HL-60 (cell line): ENCODE data around the gene KIF3C.

Experiments used
- GABPA ChIP-seq: IDR thresholded peaks from 2 replicates; pipeline ENCODE4 v1.6.1; 2012; ENCODE audit warnings: low read depth
- POLR2AphosphoS5 ChIP-seq: IDR thresholded peaks from 2 replicates; pipeline ENCODE4 v1.6.1; 2012; ENCODE audit warnings: low read depth
- SPI1 ChIP-seq: IDR thresholded peaks from 2 replicates; pipeline ENCODE4 v1.6.1; 2012; ENCODE audit warnings: low read depth, mild to moderate bottlenecking, borderline replicate concordance
- TF ChIP-seq, protein P1 (sequence below): IDR thresholded peaks from one replicate; pipeline ENCODE4 v1.5.1; 2011; ENCODE audit warnings: low read length, control low read depth, inconsistent platforms; ENCODE audit not compliant: insufficient read depth
- TF ChIP-seq, protein P2 (sequence below): IDR thresholded peaks from 2 replicates; pipeline ENCODE4 v1.6.1; 2012; ENCODE audit warnings: low read depth; ENCODE audit not compliant: insufficient replicate concordance

DNA sequence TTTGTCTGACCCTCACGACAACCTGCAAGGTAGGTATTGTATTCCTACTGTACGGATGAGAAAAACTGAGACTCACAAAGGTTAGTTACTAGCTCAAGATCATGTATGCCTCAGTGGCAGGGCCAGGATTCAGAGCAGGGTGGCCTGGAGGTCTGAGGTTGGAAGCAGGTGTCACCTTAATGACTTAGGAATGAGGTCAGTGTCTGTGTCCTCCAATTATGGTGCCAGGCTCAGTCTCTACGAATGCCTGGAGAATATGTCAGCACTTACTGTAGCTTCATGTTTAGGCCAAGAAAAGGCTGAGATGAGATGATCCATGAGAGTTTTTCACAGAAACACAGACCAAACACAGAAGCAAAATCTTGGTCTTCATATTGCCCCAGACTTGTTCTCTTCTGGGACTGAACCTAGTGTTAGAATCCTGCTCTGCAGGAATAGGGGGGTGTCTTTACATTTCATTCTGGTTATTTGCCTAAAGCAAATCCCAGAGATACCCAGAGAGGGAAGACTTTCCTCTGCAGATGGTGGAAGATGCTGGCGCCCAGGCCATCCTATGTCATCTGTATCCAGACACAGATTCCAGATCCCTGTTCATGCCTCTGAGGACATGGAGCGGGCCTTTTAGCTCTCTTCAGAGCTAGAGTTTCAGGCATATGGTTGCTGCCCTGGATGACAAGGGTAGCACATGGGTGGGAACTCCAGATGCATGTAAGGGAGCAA, 35.3 kb upstream of the KIF3C start:
- TF ChIP-seq, protein P1, sequence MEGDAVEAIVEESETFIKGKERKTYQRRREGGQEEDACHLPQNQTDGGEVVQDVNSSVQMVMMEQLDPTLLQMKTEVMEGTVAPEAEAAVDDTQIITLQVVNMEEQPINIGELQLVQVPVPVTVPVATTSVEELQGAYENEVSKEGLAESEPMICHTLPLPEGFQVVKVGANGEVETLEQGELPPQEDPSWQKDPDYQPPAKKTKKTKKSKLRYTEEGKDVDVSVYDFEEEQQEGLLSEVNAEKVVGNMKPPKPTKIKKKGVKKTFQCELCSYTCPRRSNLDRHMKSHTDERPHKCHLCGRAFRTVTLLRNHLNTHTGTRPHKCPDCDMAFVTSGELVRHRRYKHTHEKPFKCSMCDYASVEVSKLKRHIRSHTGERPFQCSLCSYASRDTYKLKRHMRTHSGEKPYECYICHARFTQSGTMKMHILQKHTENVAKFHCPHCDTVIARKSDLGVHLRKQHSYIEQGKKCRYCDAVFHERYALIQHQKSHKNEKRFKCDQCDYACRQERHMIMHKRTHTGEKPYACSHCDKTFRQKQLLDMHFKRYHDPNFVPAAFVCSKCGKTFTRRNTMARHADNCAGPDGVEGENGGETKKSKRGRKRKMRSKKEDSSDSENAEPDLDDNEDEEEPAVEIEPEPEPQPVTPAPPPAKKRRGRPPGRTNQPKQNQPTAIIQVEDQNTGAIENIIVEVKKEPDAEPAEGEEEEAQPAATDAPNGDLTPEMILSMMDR: no peak
- TF ChIP-seq POLR2AphosphoS5 (no peak), SPI1 (no peak), GABPA (no peak)
- TF ChIP-seq, protein P2, sequence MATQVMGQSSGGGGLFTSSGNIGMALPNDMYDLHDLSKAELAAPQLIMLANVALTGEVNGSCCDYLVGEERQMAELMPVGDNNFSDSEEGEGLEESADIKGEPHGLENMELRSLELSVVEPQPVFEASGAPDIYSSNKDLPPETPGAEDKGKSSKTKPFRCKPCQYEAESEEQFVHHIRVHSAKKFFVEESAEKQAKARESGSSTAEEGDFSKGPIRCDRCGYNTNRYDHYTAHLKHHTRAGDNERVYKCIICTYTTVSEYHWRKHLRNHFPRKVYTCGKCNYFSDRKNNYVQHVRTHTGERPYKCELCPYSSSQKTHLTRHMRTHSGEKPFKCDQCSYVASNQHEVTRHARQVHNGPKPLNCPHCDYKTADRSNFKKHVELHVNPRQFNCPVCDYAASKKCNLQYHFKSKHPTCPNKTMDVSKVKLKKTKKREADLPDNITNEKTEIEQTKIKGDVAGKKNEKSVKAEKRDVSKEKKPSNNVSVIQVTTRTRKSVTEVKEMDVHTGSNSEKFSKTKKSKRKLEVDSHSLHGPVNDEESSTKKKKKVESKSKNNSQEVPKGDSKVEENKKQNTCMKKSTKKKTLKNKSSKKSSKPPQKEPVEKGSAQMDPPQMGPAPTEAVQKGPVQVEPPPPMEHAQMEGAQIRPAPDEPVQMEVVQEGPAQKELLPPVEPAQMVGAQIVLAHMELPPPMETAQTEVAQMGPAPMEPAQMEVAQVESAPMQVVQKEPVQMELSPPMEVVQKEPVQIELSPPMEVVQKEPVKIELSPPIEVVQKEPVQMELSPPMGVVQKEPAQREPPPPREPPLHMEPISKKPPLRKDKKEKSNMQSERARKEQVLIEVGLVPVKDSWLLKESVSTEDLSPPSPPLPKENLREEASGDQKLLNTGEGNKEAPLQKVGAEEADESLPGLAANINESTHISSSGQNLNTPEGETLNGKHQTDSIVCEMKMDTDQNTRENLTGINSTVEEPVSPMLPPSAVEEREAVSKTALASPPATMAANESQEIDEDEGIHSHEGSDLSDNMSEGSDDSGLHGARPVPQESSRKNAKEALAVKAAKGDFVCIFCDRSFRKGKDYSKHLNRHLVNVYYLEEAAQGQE: no peak
